Kasumi-1 (cell line): ENCODE data around the gene MED13L.

Experiments used
- DNase-seq, 2 experiments: peaks; one replicate each; lab custom pipeline; 2025; lab: John Stamatoyannopoulos, UW

The MED13L gene

DNA sequence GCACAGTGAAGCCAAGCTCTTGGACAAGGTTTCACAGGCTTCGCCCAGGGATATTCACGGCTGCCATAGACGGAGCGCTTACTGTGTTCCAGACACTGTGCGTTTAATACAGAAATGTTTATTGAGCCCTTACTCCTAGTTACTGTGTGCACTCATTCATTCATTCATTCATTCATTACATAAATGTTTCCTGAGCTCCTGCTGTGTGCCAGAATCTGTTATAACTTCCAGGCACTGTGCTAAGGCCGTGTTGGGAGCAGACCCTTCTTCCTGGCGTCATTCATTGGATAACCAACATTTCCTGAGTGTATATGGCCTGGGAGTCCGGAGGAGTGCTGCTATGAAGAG lies 760 bp upstream of the MED13L start:
- DNase-seq: peak in 1 of 2 experiments; percentile 32

DNA sequence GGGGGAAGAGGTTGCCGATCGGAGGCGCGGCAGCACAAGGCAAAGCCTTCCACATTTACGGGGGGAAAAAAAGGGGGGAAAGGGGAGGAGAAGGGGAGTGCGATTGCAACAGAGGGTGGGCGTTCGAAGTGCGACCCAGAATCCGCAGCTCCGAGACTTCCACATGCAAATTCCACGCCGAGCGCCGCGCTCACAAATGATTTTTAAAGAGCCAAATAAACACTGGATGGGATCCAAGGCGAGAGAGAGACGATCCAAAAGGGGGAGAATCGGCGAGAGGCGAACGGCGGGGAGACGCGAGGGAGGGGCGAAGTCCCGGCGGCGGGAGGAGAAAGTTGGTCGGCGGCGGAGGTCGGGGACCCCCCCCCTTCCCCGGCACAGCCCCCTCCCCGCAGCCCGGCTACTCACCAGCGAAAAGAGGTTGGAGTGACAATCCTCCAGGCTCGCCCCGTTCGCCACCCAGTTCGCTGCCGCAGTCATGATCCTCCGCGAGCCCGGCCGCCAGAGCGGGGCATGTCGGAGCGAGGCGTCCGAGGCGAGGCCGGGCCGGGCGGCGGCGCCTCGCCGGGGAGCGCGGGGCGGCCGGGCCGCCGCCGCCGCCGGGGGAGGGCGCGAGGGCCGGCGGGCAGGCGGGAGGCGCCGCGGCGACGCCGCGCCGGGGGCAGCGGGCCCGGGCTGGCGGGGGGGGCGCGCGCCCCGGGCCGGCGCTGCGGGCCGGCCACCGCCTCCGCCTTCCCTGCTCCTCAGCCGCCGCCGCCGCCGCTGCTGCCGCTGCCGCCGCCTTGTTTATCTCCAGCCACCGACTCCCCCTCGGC lies 634 bp downstream of the MED13L start:
- peak; percentile 67 to 84 for DNase-seq

DNA sequence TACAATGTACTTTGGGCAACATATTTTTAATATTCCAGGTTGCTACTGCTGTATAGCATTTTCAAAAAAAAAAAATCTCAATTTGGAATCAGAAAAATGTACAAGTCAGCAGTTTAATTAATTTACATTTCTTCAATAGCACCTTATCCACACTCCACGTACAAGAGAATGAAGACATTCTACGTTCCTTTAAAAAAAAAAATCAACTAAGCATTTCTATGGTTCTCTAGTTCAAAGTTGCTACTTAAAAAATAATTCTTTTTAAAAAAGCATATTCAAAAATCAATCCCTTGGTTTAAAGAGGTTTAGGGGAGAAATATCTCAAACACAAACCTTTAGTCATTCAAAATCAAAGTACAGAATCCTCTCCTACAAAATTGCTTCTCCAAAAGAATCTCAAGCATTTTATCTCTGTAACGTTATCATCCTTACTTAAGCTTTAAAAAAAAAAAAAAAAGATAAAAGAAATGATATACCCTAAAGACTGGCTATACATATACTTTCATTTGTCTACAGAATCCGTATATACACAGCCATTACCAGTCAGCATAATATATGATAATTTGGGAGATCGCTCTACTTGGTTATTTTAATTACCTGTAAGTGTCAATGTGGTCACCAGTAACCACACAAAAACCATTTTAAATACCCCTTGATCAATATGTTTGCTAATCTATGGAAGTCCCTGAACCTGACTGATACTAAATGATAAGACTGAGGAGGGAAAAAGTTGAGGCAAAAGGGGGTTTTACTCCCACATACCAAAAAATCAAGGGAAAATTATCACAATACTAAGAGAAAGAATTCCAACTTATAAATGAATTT lies 2.7 kb downstream of the MED13L start:
- no peak for DNase-seq

DNA sequence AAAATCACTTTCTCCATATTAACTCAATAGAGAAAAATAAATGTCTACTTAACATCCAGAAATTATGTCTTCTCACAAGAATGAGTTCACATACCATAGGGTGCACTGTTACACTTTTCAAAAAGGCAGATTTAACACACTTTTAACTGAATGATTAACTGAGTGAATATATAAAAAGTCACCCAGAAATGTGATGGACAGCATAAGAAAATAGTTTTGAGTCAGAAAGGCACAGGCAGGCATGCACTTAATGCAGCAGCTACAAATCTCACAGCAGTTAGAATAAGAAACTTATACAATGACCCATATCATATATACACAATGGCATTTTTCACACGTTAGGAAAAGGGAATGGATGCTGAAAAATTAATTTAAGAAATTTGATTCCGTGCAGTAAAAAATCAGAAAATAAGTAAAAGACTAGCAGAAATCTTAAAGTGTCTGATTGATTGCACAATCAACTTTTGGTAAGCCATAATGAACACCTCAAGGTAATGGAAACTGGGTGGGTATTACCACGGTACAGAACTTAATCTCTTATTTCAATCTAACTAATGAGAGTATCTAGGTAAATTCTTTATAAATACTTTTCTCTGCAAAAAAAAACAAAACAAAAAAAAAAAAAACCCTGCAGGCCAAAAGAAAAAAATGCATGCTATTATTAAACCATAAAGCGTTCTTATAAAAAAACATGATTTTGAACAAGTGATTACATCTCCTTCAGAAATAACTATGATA lies 3.5 kb downstream of the MED13L start:
- DNase-seq: no peak

DNA sequence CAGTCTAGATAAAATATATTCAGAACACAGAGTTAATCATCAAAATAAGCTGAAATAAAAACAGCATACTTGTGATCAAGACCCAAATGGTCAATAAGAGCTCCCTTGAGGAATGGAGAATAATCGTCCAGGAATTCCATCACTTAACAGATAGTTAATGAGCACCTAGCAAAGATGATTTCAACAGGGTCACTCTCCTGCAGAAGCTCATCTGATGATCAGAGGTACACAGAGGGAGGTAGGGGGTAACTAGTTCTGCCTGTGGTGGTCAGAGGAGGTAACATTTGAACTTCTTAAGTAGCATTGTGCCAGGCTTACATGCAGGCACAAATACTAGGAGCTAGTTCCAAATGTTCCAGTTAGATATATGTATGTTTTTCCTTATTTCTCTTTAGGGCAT lies 9.5 kb downstream of the MED13L start:
- no peak for DNase-seq

DNA sequence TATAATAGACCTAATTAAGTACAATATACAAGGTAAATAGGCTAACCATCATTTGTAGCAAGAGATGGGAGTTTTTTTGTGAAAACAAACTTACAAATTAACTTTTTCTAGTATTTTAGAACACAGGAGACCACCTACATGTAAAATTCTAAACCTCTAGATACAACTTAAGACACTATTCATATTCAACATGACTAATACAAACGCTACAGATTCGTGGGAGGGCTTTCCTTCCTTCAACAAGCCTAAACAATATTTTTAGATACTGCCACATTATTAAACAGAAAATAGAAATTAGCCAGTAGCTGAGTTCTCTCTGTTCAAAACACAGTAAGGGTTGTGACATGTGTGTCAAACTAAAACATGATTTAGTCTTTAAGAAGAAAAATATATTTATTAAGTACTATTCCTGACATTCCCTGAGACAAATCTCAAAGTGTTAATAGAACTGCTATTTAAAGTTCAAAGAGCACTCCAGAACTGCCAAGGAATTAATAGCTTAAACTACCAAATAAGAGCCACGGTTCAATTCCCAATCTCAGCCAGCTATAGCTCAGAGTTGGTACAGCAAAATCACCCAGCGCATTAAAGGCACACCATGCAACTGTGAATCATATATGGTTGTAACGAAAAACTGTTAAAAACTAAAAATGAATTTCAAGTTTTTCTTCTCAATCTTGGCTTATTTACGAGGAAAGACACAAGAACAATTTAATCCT lies 10.7 kb downstream of the MED13L start:
- DNase-seq: no peak

DNA sequence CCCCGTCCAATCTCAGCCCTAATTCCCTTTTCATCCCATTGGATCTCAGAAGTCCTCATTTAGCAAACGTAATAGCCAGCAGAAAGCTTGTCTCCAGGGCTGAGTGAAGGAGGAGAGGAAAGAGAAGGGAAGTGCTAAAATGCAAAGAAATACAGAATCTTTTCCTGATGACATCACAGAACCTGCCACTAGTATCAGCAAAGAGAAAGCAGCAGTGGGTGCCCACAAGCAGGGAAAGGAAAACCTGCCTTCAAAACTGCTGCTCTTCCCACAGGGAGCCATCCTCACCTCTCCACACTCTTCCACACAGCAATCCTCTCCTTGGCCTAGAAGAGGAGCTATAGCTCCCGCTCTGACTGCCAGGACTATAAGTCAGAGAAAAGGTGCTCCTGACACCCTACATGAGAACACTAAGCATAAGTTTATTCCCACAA lies 11.3 kb downstream of the MED13L start:
- DNase-seq: no peak

DNA sequence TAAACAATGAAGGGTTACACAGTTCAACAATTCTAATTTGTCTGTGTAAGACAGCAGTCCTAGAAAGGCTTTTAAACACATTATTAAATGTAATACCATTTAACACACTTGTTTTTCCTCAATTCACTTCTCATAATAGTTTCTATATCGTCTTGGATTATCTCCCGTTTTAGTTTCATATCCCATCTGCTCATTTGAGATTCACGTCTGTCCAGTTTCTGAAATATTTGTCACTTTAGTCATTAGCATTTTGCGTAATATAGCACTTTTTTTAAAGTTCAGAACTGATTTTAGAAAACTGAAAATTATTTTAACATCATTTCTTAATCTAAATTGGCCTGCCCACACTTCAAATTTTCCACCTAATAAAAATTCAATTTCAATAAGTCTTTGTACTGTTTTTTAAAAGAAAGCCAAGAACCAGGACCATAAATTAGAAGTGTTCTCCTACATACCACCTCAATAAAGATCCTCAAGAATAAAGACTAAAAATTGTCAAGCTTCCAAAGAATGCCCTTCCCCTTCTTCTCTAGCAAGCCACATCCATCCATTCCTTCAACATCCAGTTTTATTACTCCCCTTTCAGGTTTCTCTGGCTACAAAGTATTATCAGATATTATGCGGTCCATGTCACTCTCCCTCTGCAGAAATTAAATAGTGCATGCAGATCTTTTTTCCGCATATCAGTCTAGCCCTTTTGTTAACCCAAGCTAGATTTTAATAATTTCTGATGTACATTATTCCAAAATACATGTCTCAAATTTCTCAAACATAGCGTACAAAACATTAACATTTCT lies 11.9 kb downstream of the MED13L start:
- no peak for DNase-seq

DNA sequence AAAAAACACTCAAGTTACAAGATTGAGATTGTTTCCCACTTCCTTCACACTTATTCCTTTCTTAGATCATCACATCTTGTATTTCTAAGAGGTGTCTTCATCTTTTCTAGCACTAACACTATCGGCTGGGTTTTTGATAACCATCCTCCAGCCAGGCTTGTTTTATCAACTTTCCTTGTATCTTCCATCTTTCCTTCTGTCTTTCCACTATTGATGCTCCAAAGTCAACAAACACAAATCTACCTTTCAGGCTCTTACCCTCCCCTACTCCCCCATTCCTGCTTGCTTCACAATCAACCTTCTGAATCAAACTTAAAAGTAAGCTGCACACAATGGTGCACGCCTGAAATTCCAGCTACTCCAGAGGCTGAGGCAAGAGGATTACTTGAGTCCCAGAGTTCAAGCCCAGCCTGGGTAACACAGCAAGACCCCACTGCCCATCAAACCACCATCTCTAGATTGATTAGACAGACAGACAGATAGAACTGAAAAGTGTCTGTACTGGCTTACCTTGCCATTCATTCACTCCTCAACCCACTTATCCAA lies 12.9 kb downstream of the MED13L start:
- DNase-seq: no peak

DNA sequence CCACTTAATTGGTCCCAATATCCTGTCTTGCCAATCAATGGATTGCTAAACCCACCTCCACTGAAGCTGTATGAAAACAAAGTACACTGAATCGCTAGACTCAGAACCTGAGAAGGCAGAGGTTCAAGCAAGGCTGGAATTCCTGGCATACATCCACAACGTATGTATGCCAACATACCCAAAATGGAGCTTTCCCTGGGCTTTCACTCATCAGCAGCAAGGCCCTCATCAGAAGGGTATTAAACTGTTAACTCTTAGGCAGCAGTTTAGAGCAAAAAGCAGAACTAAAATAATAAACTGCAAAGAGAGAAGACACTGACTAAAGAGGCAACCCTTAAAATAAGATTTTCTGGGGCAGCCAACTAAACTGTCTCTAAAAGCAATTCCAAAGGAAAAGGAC lies 13.6 kb downstream of the MED13L start:
- peak; percentile 34 to 54 for DNase-seq

DNA sequence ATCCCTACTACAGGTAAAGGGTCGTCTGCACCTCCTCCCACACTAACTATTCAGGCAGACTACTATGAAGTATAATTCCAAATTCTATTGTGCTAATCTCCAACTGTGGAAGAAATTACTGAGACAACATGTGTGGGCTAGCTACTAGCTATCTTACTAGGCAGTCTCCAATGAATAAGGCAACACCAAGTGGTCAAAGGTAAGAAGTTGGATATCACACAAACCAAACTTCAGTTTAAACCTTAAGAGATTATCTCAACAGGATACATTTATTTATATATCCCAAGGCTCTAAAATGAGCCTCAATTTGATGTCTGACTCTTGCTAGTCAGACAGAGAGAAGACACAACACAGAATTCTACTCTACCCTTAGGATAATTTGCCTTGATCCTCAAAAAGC lies 14.1 kb downstream of the MED13L start:
- no peak for DNase-seq

DNA sequence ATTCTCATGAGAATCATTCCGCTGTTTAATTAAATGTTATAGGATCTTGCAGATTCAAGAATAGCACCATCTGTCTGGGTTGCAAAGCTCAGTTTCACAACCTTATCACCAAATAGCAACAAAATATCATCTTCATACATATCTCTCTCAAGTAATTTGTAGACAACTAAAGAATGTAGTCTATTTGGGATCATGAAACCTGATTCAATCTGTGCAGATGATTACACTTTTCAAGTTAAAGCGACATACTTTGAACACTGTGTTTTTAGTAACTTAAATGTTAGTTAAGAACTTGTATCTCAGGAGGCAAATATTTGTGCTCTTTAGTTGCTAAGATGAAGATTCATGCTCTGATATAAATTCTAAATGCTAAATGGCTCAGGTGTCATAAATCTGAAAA lies 14.8 kb downstream of the MED13L start:
- DNase-seq: no peak

DNA sequence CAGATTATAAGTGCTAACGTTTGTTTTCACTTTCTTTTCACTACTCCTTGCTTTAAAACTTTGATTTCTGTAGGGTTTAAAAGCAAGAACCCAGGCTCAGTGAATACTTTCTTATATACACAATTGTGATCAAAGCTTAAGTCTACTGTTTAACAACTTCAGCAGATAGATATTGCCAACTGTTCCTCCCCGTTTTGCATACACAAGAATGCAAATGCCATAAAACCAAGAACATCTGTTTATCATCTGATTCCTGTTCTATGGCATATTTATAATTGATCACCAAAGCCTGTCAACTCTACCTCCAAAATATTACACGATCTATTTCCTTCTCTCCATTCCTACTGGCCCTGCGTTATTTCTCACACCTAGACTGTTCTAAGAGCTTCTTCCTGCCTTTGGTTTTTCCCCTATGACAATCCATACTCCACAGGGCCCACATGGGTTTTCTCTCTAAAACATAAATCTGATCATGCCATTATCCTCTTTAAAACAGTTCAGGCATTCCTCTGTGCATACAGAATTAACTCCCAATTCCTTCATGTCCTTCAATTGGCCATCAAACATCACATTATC lies 15.9 kb downstream of the MED13L start:
- no peak for DNase-seq

DNA sequence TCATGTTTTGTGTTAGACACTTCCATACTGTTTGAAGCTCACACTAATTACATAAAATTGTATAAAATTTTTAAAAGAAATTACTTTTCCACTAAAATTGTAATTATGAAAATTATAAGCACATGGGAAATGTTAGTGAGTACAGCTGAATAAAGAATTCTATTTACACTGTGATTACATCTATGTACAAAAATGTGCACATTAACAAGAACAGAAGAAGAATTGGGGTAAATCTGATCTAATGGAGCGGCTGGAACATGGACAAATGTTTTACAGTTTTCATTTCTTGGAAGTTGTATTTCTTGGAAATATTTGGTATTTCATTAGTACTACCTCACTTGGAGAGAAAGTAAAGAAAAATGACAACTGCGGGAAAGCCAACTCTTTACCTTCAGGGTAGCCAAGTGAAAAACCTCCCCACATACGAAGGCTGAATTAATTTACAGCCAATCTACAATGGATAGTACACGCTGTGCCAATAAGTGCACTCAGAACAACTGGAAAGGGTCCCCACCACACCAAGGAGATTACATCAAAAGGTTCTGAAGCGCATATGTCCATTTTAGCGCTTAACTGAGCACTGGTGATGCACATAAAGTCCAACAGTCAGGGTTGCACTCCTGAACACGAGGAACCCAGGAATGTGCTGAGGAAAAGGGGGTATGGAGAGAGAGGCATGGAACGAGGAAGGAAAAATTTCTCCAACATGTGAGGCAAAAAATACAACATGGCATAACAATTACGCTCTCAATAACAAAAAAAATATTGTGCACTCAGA lies 17.5 kb downstream of the MED13L start:
- no peak for DNase-seq

DNA sequence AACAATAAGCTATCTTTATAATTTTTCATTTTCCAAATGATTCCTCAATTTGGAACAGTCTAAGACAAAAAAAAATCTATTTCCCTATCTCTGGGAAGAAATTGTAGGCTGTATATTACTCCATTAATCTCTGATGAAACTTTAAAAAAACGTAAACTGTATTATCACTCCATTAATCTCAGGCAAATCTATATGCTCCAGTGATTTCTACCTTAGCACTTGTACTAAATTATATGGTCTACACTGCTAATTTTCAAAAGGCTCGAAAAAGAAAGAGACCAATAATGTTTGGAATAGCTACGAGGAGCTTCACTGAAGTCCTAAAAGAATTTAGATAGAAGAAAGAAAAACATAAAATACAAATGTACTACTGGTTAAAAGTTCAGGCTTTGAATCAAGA lies 19.7 kb downstream of the MED13L start:
- no peak for DNase-seq

DNA sequence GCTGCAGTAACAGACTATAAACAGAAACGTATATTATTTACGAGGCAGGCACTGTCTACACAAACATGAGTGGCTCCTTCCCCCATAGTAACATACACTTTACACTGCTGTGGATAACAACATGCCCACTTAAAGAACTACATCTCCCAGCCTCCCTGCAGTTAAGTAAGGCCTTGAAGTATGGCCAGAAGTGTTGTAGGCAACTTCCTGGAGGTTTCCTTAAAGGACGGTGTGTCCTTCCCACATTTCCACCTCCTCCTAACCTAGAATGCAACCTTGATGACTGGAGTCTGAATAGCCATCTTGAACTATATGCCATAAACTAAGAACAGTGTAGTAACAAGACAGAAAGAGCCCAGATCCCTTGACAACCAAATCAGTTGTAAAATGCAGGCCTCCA lies 20.3 kb downstream of the MED13L start:
- DNase-seq: peak; percentile 30 to 57

DNA sequence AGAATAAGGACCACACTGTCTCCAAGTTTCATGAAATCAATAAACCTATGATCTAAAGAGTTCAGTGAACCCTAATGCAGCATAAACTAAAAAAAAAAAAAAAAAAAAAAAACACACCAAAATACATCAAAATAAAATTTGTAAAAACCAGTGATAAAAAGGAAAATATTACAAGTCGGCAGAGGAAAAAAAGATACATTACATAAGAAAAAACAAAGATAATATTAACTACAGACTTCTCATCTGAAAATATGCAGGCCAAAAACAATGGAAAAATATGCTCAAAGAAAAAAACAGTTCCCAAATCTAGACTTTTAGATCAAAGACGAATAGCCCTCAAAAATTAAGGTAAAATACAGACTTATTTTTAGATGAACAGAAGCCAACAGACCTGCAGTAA lies 27.6 kb downstream of the MED13L start:
- DNase-seq: no peak

DNA sequence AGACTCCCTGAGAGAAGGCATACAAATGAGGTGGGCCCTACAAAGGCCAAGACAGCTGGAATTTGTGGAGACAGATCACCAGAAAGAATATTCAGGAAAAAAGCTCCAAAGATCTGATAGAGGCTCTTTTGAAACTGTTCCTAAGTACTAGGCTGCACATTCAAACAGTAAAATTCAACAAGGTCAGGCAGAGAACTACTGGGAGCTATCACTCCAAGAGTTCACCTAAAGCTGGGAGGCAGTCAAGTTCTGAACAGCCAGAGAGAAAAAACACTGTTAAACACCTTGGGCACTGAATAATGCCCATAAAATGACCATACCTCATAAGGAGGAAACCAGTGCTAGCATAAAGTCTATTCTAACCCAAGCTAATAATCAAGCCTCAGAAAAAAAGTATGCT lies 28.6 kb downstream of the MED13L start:
- no peak for DNase-seq

DNA sequence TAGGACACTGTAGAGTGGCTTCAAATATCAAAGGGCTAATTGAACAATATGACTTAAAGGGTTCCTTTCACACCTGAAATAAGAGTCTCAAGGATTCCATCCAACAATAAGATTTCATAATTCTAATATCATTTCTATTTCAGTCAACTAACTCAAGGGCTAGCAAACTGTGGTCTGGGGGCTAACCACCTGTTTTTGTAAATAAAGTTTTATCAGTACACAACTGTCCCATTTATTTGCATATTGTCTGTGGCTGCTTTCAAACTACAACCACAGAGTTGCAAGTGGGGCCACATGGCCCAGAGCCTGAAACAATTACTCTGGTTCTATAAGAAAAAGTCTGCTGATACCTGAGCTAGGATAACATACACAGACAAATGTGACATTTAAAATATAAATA lies 29.1 kb downstream of the MED13L start:
- no peak for DNase-seq

DNA sequence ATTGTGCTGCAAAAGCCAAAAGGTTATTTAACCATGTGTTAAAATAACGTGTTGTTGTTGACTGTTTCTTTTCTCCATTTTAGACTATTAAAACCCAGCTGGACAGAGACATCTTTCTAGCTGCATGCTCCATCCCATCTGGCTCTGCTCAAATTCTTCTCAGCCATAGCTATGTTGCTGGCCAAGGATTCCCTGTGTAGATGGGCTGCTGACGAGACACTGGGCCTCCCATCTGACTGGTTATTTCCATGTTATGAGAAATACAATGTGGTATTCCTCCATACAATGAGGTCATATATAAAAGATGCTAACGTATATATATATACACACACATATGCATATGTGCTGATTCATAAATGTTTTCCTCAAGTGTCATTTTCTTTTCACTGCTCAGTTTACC lies 30.1 kb downstream of the MED13L start:
- DNase-seq: no peak
